ENCODE data around the gene OR2D3. TPM values are rescaled to one million over a fixed set of nuclear protein-coding genes. Genes with fewer than 3 reads are reported as not detected.

OR2D3 gene
- total and polyA plus RNA-seq, 9 of the 15 experiments (the other 6 are each of a cell fraction or from before 2014, with no cell fraction given) = 0.42 TPM; not detected in 8

DNA sequence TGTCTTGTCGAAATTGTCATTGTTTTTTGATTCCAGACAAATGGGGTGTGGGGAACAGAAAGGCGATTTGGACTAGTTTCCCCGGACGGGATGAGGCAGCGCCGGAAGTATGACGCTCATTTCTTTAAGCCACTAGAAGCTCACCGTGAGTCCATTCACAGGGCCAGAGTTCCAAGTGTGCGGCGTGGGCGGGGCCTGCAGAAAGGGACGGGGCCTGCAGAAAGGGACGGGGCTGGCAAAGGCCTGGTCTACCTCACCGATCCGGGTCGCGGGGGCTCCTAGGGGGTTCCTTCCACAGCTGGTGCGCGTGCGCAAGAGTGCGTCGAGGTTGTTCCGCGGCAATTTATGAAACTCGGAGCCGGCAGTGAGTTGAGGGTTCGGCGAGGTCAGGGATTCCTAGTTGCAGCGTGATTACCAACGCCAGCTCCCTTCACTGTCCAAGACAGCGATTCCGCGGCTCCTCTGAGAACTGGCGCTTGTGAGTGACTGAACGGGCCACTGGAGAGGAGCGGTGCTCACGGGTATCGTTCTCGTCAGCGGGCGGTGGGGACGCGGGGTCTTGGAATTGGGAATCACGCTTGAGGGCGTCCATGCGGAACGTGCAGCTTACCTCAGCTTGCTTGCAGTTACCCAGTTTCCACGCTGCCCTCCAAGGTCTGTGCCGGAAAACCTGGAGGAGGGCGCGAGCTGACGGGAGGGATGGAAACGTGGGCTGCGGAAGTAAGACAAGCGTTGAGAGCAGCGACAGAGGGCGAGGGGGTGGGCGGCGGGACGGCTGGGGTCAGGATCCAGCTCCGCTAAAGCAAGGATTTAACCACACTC, 5.6 kb downstream of the OR2D3 start, which contains the start of gene ZNF215 (continued):
- TF ChIP-seq RREB1 (CRISPR knock-in tag; IDR thresholded peaks at IDR 0.05) (no peak), ARHGAP35 (IDR thresholded peaks at IDR 0.05; ENCODE audit: partially characterized antibody) (no peak), ERF (CRISPR knock-in tag; IDR thresholded peaks at IDR 0.05) (no peak), MAZ (CRISPR knock-in tag; conservative IDR thresholded peaks at IDR 0.05 in 1 of 2, IDR thresholded peaks at IDR 0.05 in 1 of 2) (peak; percentile 36 to 56; a peak in 2 of 4 replicates), WHSC1 (IDR thresholded peaks at IDR 0.05; ENCODE audit: low read length) (no peak), ZKSCAN1 (IDR thresholded peaks at IDR 0.05; ENCODE audit: low read depth, low read length) (peak; percentile 11; the same call in 1 of the 2 replicates), BDP1 (IDR thresholded peaks at IDR 0.05; ENCODE audit: insufficient read depth, insufficient read length) (no peak), ZNF431 (CRISPR knock-in tag; IDR thresholded peaks at IDR 0.05) (no peak), PHF8 (IDR thresholded peaks at IDR 0.05; ENCODE audit: borderline replicate concordance, low read length) (peak; percentile 82; the same call in 1 of the 2 replicates), ZNF57 (CRISPR knock-in tag; IDR thresholded peaks at IDR 0.05) (no peak), FOXJ2 (tag; IDR thresholded peaks at IDR 0.05) (no peak), IFI16 (CRISPR knock-in tag; IDR thresholded peaks at IDR 0.05) (no peak), GATA2 (CRISPR knock-in tag; IDR thresholded peaks at IDR 0.05) (no peak), ZNF165 (CRISPR knock-in tag; IDR thresholded peaks at IDR 0.05; ENCODE audit: borderline replicate concordance) (no peak), ZNF77 (CRISPR knock-in tag; IDR thresholded peaks at IDR 0.05) (no peak), PML (IDR thresholded peaks at IDR 0.05; ENCODE audit: low read length) (peak; percentile 54; the same call in 1 of the 2 replicates), ADNP (tag; IDR thresholded peaks at IDR 0.05) (no peak), NCOA4 (IDR thresholded peaks at IDR 0.05; ENCODE audit: partially characterized antibody) (no peak), MEF2A (IDR thresholded peaks at IDR 0.05; ENCODE audit: control insufficient read depth, low read depth, low read length) (no peak), ZNF584 (CRISPR knock-in tag; IDR thresholded peaks at IDR 0.05; ENCODE audit: low read depth) (no peak), HEY1 (CRISPR knock-in tag; IDR thresholded peaks at IDR 0.05; ENCODE audit: borderline replicate concordance) (no peak)
- TF ChIP-seq, protein P1, sequence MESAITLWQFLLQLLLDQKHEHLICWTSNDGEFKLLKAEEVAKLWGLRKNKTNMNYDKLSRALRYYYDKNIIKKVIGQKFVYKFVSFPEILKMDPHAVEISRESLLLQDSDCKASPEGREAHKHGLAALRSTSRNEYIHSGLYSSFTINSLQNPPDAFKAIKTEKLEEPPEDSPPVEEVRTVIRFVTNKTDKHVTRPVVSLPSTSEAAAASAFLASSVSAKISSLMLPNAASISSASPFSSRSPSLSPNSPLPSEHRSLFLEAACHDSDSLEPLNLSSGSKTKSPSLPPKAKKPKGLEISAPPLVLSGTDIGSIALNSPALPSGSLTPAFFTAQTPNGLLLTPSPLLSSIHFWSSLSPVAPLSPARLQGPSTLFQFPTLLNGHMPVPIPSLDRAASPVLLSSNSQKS (CRISPR knock-in tag; IDR thresholded peaks at IDR 0.05) = no peak
- TF ChIP-seq, protein P2, sequence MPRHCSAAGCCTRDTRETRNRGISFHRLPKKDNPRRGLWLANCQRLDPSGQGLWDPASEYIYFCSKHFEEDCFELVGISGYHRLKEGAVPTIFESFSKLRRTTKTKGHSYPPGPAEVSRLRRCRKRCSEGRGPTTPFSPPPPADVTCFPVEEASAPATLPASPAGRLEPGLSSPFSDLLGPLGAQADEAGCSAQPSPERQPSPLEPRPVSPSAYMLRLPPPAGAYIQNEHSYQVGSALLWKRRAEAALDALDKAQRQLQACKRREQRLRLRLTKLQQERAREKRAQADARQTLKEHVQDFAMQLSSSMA (CRISPR knock-in tag; IDR thresholded peaks at IDR 0.05) = no peak
